Kidney epithelial cell (primary cell): Measurements from ENCODE around the gene ZBED4. TPM values are rescaled to one million over a fixed set of nuclear protein-coding genes. Genes with fewer than 3 reads are reported as not detected.

Source experiments
- DNase-seq: peaks from one replicate; pipeline ENCODE4 v3.0.0-alpha.2; 2010; ENCODE audit warnings: low read depth
- H3K27me3 ChIP-seq: 2 replicates; pipeline ENCODE4 v1.6.0; 2011; ENCODE audit warnings: low read length; ENCODE audit not compliant: control insufficient read depth, insufficient read depth
- H3K36me3 ChIP-seq: 2 replicates; pipeline ENCODE4 v1.5.1; 2011; ENCODE audit warnings: low read length; ENCODE audit not compliant: control insufficient read depth, insufficient read depth
- H3K4me3 ChIP-seq: 2 replicates; pipeline ENCODE4 v1.5.1; 2011; ENCODE audit warnings: low read depth, mild to moderate bottlenecking, control low read depth, low read length
- total RNA-seq: library from RNA; depleted of rRNA; stranded (reverse); fragments of >200 nt; gene quantifications from 2 replicates; pipeline ENCODE4 v1.2.3, GENCODE V29; 2015
- TF ChIP-seq, protein P1 (sequence below): IDR thresholded peaks from 2 replicates; pipeline ENCODE4 v1.5.1; 2011; ENCODE audit warnings: mild to moderate bottlenecking, moderate library complexity, low read length, control low read depth, inconsistent platforms; ENCODE audit not compliant: insufficient read depth, poor library complexity, severe bottlenecking

Gene ZBED4
- total RNA-seq, 1 donor from 2014 or later: 28.8 TPM

DNA sequence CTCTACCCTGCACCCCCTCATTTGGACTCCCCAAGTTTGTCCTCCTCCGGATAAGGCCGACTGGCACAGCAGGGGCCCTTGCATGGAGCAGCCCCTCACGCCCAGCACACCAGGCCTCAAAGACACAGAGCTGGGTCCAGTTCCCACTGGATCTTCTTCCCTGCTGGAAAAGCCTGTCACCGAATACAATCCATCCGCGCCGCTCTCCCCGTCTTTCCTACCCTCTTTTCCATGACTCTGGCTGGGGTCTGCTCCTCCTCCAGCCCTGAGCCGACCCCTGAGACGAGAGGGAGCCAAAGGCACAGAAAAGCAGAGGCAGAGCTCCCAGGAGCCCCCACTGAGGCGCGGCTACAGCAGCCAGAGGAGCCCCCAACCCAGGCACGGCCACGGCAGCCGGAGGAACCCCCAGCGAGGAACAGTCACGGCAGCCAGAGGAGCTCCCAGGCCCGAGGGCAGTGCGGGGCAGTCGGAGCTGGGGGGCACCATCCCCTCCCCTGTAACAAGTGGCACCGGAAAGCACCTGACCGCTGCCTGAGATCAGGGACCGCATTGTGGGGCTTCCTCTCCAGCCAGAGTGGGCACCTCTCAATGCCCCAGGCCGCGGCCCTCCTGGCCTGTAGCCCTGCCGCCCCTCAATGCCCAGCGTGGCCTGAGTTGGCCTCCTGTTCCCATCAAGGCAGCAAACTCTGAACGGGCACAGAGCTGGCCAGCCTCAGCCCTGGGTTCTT lies 52.6 kb downstream of the ZBED4 start:
- Histone ChIP-seq H3K4me3 (no peak overlapping the region), H3K36me3 (no peaks in the 10 kb centered on the region), H3K27me3 (no peaks in the 10 kb centered on the region)
- no peak for DNase-seq
- TF ChIP-seq, protein P1, sequence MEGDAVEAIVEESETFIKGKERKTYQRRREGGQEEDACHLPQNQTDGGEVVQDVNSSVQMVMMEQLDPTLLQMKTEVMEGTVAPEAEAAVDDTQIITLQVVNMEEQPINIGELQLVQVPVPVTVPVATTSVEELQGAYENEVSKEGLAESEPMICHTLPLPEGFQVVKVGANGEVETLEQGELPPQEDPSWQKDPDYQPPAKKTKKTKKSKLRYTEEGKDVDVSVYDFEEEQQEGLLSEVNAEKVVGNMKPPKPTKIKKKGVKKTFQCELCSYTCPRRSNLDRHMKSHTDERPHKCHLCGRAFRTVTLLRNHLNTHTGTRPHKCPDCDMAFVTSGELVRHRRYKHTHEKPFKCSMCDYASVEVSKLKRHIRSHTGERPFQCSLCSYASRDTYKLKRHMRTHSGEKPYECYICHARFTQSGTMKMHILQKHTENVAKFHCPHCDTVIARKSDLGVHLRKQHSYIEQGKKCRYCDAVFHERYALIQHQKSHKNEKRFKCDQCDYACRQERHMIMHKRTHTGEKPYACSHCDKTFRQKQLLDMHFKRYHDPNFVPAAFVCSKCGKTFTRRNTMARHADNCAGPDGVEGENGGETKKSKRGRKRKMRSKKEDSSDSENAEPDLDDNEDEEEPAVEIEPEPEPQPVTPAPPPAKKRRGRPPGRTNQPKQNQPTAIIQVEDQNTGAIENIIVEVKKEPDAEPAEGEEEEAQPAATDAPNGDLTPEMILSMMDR: no peak

DNA sequence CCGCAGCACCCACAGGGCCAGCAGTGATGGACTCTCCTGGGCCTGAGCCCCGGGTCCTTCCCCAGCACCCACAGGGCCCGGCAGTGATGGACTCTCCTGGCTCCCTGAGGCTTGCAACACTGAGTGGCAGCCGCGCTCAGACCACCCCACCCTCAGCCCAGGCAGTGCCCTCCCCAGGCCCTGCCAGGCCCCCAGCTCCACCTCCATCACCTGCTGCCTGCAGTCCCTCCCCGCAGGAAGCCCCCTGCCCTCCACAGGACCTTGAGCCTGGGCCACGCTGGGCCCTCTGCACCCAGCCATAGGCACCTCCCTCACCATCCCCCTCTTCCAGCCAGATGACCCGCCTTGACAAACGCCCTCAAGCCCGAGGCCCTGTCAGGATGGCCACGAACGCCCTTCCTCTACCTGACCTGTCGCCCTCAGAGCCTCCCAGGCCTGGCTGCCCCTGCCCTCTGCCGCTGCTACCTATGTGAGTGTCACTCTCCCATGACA lies 53.2 kb downstream of the ZBED4 start:
- Histone ChIP-seq H3K36me3 (no peaks in the 10 kb centered on the region), H3K27me3 (no peaks in the 10 kb centered on the region), H3K4me3 (no peak overlapping the region)
- TF ChIP-seq, protein P1: no peak
- DNase-seq: no peak

DNA sequence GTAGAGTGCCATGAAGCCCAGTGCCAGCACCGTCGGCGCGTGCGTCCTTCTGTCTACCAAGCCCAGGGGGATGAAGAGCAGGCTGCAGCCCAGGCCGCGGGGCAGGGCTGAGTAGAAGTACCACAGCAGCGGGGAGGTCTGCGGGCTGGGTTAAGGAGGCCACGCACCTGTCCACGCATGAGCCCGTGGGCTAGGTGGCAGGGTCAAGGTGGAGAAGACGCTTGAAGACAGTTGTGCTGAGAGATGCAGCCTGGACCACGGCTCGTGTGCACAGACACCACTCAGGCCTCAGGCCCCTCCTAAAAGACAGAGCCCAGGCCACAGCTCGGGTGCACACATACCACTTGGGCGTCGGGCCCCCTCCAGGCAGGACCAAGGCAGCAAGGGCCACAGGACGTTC lies 54.2 kb downstream of the ZBED4 start:
- no peaks in the 10 kb centered on the region for H3K36me3 ChIP-seq
- H3K4me3 ChIP-seq: no peak overlapping the region
- DNase-seq: no peak
- TF ChIP-seq, protein P1: no peak
- H3K27me3 ChIP-seq: no peaks in the 10 kb centered on the region

DNA sequence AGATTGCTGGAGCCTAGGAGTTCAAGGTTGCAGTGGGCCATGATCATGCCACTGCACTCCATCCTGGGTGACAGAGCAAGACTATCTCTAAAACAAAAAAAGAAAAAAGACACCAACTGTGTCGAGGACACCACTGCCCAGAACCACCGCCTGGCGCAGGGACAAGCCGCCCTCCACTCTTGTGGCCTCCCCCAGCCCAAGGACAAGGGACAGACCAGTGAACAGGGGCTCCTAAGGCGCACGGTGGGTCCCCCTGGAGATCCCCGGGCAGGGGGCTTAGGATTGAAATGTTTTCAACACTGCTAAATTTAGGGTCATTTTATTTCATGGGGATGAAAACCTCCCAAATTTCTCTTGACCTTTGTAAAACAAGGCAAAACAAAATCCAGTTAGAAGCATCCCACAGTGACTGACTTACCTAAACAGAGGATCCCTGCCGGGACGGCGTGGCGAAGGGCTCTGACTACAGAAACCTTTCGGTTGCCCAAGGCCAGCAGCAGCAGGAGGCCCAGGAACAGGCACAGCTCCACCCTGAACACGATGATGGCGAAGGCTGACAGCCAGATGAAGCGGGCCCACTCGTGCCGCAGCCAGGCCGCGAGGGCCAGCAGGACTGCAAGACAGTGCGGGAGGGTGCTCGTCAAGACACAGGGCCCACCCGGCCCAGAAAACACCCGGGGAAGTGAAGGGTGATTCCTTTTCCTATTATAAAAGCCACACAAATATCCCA lies 56.0 kb downstream of the ZBED4 start:
- peaks cover 1% of the 10 kb centered on the region for H3K36me3 ChIP-seq
- TF ChIP-seq, protein P1: no peak
- DNase-seq: no peak

DNA sequence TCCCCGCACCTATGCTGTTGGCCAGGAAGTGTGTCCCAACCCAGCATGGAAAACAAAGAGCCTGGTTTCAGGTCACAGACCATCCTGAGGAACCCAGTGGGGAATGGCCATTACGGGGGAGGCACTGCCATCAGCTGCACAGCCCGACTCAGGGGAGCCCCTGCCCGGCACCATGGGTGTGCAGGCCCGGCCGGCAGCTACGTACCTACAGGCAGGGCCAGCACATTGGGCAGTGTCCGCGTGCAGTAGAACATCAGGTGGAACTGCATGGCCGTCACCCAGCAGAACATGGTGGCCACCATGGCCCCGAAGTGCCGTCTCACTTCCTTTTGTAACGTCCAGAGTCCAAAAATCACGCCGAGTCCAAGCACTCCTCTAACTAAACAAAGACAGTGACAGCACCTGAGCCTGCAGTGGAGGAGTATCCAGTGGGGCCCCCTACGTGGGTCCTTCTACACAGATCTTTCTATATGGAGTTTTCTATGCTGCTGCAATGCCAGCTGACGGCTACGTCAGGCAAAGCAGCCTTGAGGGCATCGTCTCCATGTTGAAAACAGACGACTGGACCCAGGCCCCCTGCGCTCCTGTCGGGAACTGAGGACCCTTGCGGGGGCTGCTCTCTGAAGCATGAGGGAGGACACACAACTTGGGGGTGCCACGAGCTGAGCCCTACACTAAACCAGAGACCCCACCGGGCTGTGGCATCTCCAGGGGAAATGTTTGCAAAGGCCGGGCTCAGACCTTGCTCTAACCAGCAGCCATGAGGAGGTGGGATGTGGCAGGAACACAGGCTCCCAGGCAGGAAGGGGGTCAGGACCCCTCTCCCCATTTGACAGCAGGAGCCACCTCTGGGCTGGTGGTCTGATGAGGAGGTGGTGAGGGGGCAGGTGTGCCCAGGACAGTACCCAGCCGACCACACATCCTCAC lies 56.8 kb downstream of the ZBED4 start:
- DNase-seq: no peak
- TF ChIP-seq, protein P1: no peak
- Histone ChIP-seq H3K4me3 (no peak overlapping the region), H3K36me3 (peaks cover 1% of the 10 kb centered on the region), H3K27me3 (no peaks in the 10 kb centered on the region)

More for the DNA sequence above, 56.0 kb downstream of the ZBED4 start:
- Histone ChIP-seq H3K4me3 (no peak overlapping the region), H3K27me3 (no peaks in the 10 kb centered on the region)
